ENCODE results near the gene RPL10A.

The RPL10A gene

GRCh38 chr6:35483893-35484645 lies 15.9 kb downstream of the RPL10A start:
- Histone ChIP-seq H2AFZ (ENCODE audit: low read depth, low read length) (no peak overlapping the region), H3K9me3 (ENCODE audit: low read length) (no peaks in the 10 kb centered on the region), H3K4me1 (ENCODE audit: insufficient read depth, low read length) (peaks cover 5% of the 10 kb centered on the region), H3K4me3 (ENCODE audit: low read length) (no peak overlapping the region), H3K36me3 (ENCODE audit: insufficient read depth, low read length) (no peaks in the 10 kb centered on the region), H3K27me3 (ENCODE audit: insufficient read depth, low read length) (no peaks in the 10 kb centered on the region)

- no peaks in the 10 kb centered on the region for H3K36me3 ChIP-seq (ENCODE audit: insufficient read depth, low read length)
- no peak overlapping the region for H2AFZ ChIP-seq (ENCODE audit: low read depth, low read length)
These were observed 16.8 kb downstream of the RPL10A start for GRCh38 chr6:35484921-35485392.

GRCh38 chr6:35485402-35485877 lies 17.2 kb downstream of the RPL10A start:
- Histone ChIP-seq H3K36me3 (ENCODE audit: insufficient read depth, low read length) (no peaks in the 10 kb centered on the region), H3K27me3 (ENCODE audit: insufficient read depth, low read length) (no peaks in the 10 kb centered on the region), H2AFZ (ENCODE audit: low read depth, low read length) (no peak overlapping the region), H3K4me1 (ENCODE audit: insufficient read depth, low read length) (peaks cover 12% of the 10 kb centered on the region), H3K9me3 (ENCODE audit: low read length) (no peaks in the 10 kb centered on the region), H3K4me3 (ENCODE audit: low read length) (no peak overlapping the region)

More at GRCh38 chr6:35484921-35485392, 16.8 kb downstream of the RPL10A start:
- H3K9me3 ChIP-seq (ENCODE audit: low read length), result no peaks in the 10 kb centered on the region
- H3K4me1 ChIP-seq (ENCODE audit: insufficient read depth, low read length), result peaks cover 7% of the 10 kb centered on the region
- H3K4me3 ChIP-seq (ENCODE audit: low read length), result no peak overlapping the region
- H3K27me3 ChIP-seq (ENCODE audit: insufficient read depth, low read length), result no peaks in the 10 kb centered on the region

- Histone ChIP-seq H3K36me3 (ENCODE audit: insufficient read depth, low read length) (no peaks in the 10 kb centered on the region), H2AFZ (ENCODE audit: low read depth, low read length) (no peak overlapping the region), H3K4me3 (ENCODE audit: low read length) (no peak overlapping the region), H3K9me3 (ENCODE audit: low read length) (no peaks in the 10 kb centered on the region), H3K4me1 (ENCODE audit: insufficient read depth, low read length) (peaks cover 21% of the 10 kb centered on the region), H3K27me3 (ENCODE audit: insufficient read depth, low read length) (no peaks in the 10 kb centered on the region)
These were observed 18.1 kb downstream of the RPL10A start for GRCh38 chr6:35486005-35486925.

GRCh38 chr6:35487658-35488516 lies 19.7 kb downstream of the RPL10A start:
- Histone ChIP-seq H3K9me3 (ENCODE audit: low read length) (no peaks in the 10 kb centered on the region), H3K36me3 (ENCODE audit: insufficient read depth, low read length) (no peaks in the 10 kb centered on the region), H3K27me3 (ENCODE audit: insufficient read depth, low read length) (no peaks in the 10 kb centered on the region), H3K4me3 (ENCODE audit: low read length) (no peak overlapping the region), H3K4me1 (ENCODE audit: insufficient read depth, low read length) (peaks cover 37% of the 10 kb centered on the region), H2AFZ (ENCODE audit: low read depth, low read length) (no peak overlapping the region)

- no peak overlapping the region for H2AFZ ChIP-seq (ENCODE audit: low read depth, low read length)
- H3K4me1 ChIP-seq (ENCODE audit: insufficient read depth, low read length), result peaks cover 43% of the 10 kb centered on the region
- no peaks in the 10 kb centered on the region for H3K36me3 ChIP-seq (ENCODE audit: insufficient read depth, low read length)
- H3K9me3 ChIP-seq (ENCODE audit: low read length), result no peaks in the 10 kb centered on the region
- H3K27me3 ChIP-seq (ENCODE audit: insufficient read depth, low read length), result no peaks in the 10 kb centered on the region
- no peak overlapping the region for H3K4me3 ChIP-seq (ENCODE audit: low read length)
These were observed 20.3 kb downstream of the RPL10A start for GRCh38 chr6:35488517-35488862.

- no peak overlapping the region for H3K4me3 ChIP-seq (ENCODE audit: low read length)
- H3K9me3 ChIP-seq (ENCODE audit: low read length), result no peaks in the 10 kb centered on the region
- no peaks in the 10 kb centered on the region for H3K27me3 ChIP-seq (ENCODE audit: insufficient read depth, low read length)
- H3K36me3 ChIP-seq (ENCODE audit: insufficient read depth, low read length), result no peaks in the 10 kb centered on the region
- H3K4me1 ChIP-seq (ENCODE audit: insufficient read depth, low read length), result peaks cover 49% of the 10 kb centered on the region
- H2AFZ ChIP-seq (ENCODE audit: low read depth, low read length), result no peak overlapping the region
These were observed 20.9 kb downstream of the RPL10A start for GRCh38 chr6:35489066-35489465.

GRCh38 chr6:35489995-35490791 lies 22.0 kb downstream of the RPL10A start:
- H3K27me3 ChIP-seq (ENCODE audit: insufficient read depth, low read length), result no peaks in the 10 kb centered on the region
- H3K9me3 ChIP-seq (ENCODE audit: low read length), result no peaks in the 10 kb centered on the region
- peak overlapping the region; percentile 19 for H3K4me3 ChIP-seq (ENCODE audit: low read length)
- no peaks in the 10 kb centered on the region for H3K36me3 ChIP-seq (ENCODE audit: insufficient read depth, low read length)
- peaks cover 59% of the 10 kb centered on the region for H3K4me1 ChIP-seq (ENCODE audit: insufficient read depth, low read length)
- peak overlapping the region; percentile 7 for H2AFZ ChIP-seq (ENCODE audit: low read depth, low read length)

- Histone ChIP-seq H3K9me3 (ENCODE audit: low read length) (no peaks in the 10 kb centered on the region), H3K4me3 (ENCODE audit: low read length) (peak overlapping the region; percentile 19), H3K27me3 (ENCODE audit: insufficient read depth, low read length) (no peaks in the 10 kb centered on the region), H2AFZ (ENCODE audit: low read depth, low read length) (peak overlapping the region; percentile 7), H3K4me1 (ENCODE audit: insufficient read depth, low read length) (peaks cover 60% of the 10 kb centered on the region), H3K36me3 (ENCODE audit: insufficient read depth, low read length) (no peaks in the 10 kb centered on the region)
These were observed 22.8 kb downstream of the RPL10A start for GRCh38 chr6:35490821-35491557.

- H3K9me3 ChIP-seq (ENCODE audit: low read length), result no peaks in the 10 kb centered on the region
- H3K4me3 ChIP-seq (ENCODE audit: low read length), result no peak overlapping the region
- peaks cover 60% of the 10 kb centered on the region for H3K4me1 ChIP-seq (ENCODE audit: insufficient read depth, low read length)
- no peaks in the 10 kb centered on the region for H3K27me3 ChIP-seq (ENCODE audit: insufficient read depth, low read length)
- H3K36me3 ChIP-seq (ENCODE audit: insufficient read depth, low read length), result no peaks in the 10 kb centered on the region
- no peak overlapping the region for H2AFZ ChIP-seq (ENCODE audit: low read depth, low read length)
These were observed 23.5 kb downstream of the RPL10A start for GRCh38 chr6:35491558-35492257.

- Histone ChIP-seq H3K9me3 (ENCODE audit: low read length) (no peaks in the 10 kb centered on the region), H3K4me3 (ENCODE audit: low read length) (no peak overlapping the region), H2AFZ (ENCODE audit: low read depth, low read length) (no peak overlapping the region), H3K4me1 (ENCODE audit: insufficient read depth, low read length) (peaks cover 60% of the 10 kb centered on the region), H3K27me3 (ENCODE audit: insufficient read depth, low read length) (no peaks in the 10 kb centered on the region), H3K36me3 (ENCODE audit: insufficient read depth, low read length) (no peaks in the 10 kb centered on the region)
These were observed 24.2 kb downstream of the RPL10A start for GRCh38 chr6:35492258-35492973.

Data from neuron (in vitro differentiated cells).